ENCODE results near the gene HASPIN.
A peak's percentile ranks its signal among the peaks of the same experiment; 100 is the strongest.

The HASPIN gene

GRCh38 chr17:3765981-3766380 lies 42.3 kb downstream of the HASPIN start:
- no peak for DNase-seq (ENCODE audit: low spot score)

GRCh38 chr17:3766779-3767178 lies 43.1 kb downstream of the HASPIN start:
- no peak for DNase-seq (ENCODE audit: low spot score)

GRCh38 chr17:3768341-3768740 lies 44.6 kb downstream of the HASPIN start:
- DNase-seq (ENCODE audit: low spot score) = no peak

GRCh38 chr17:3768769-3769168 lies 45.1 kb downstream of the HASPIN start:
- DNase-seq (ENCODE audit: low spot score) = no peak

GRCh38 chr17:3770466-3770865 lies 46.8 kb downstream of the HASPIN start:
- DNase-seq (ENCODE audit: low spot score) = no peak

GRCh38 chr17:3771140-3771539 lies 47.4 kb downstream of the HASPIN start:
- no peak for DNase-seq (ENCODE audit: low spot score)

- no peak for DNase-seq (ENCODE audit: low spot score)
These were observed 49.1 kb downstream of the HASPIN start for GRCh38 chr17:3772764-3773163.

- peak; percentile 63 for DNase-seq (ENCODE audit: low spot score)
These were observed 49.8 kb downstream of the HASPIN start for GRCh38 chr17:3773511-3773910.

- no peak for DNase-seq (ENCODE audit: low spot score)
These were observed 50.3 kb downstream of the HASPIN start for GRCh38 chr17:3773966-3774365.

Measured in GM03348 (cell line).